Measurements from ENCODE around the gene STK33.
"Not testable (repeated sequence)": the region's sequence is repeated elsewhere in the genome, so short reads cannot be mapped to it uniquely, and the experiment has no call there.

The STK33 gene

GRCh38 chr11:8533332-8533731 lies 60.7 kb downstream of the STK33 start:
- no peak for DNase-seq

- no peak for DNase-seq
These were observed 61.6 kb downstream of the STK33 start for GRCh38 chr11:8532475-8532874.

- DNase-seq = no peak
These were observed 62.0 kb downstream of the STK33 start for GRCh38 chr11:8531982-8532381.

- DNase-seq = no peak
These were observed 62.7 kb downstream of the STK33 start for GRCh38 chr11:8531312-8531711.

GRCh38 chr11:8527939-8528338 lies 66.1 kb downstream of the STK33 start:
- no peak for DNase-seq

- no peak for DNase-seq
These were observed 70.6 kb downstream of the STK33 start for GRCh38 chr11:8523396-8523795.

- no peak for DNase-seq
These were observed 81.5 kb downstream of the STK33 start for GRCh38 chr11:8512547-8512946.

GRCh38 chr11:8503910-8504364 lies 90.1 kb downstream of the STK33 start:
- no peak for DNase-seq

- DNase-seq = no peak
These were observed 92.2 kb downstream of the STK33 start for GRCh38 chr11:8501836-8502235.

GRCh38 chr11:8488395-8488794 lies 105.6 kb downstream of the STK33 start:
- no peak for DNase-seq

- no peak for DNase-seq
These were observed 106.8 kb downstream of the STK33 start for GRCh38 chr11:8487261-8487660.

- no peak for DNase-seq
These were observed 109.8 kb downstream of the STK33 start for GRCh38 chr11:8484251-8484650.

GRCh38 chr11:8480858-8481257 lies 113.2 kb downstream of the STK33 start:
- no peak for DNase-seq

- DNase-seq = no peak
These were observed 116.3 kb downstream of the STK33 start for GRCh38 chr11:8477680-8478079.

GRCh38 chr11:8477151-8477550 lies 116.9 kb downstream of the STK33 start:
- no peak for DNase-seq

GRCh38 chr11:8467806-8468205 lies 126.2 kb downstream of the STK33 start:
- DNase-seq = not testable (repeated sequence)

GRCh38 chr11:8467356-8467755 lies 126.7 kb downstream of the STK33 start:
- DNase-seq = not testable (repeated sequence)

- DNase-seq = not testable (repeated sequence)
These were observed 127.1 kb downstream of the STK33 start for GRCh38 chr11:8466884-8467283.

- DNase-seq = no peak
These were observed 134.2 kb downstream of the STK33 start for GRCh38 chr11:8459711-8460399.

GRCh38 chr11:8442301-8442700 lies 151.7 kb downstream of the STK33 start:
- no peak for DNase-seq

- no peak for DNase-seq
These were observed 153.4 kb downstream of the STK33 start for GRCh38 chr11:8440649-8441048.

GRCh38 chr11:8429483-8429882 lies 164.5 kb downstream of the STK33 start:
- DNase-seq = no peak

- DNase-seq = no peak
These were observed 168.0 kb downstream of the STK33 start for GRCh38 chr11:8426076-8426475.

GRCh38 chr11:8415195-8415594 lies 178.8 kb downstream of the STK33 start:
- DNase-seq = no peak
